Astrocyte of the cerebellum (primary cell): Measurements from ENCODE around the gene PDE4B.

Experiments used
- DNase-seq: peaks from one replicate; pipeline ENCODE4 v3.0.0-alpha.2; 2011; ENCODE audit warnings: low read depth
- H3K4me3 ChIP-seq: 2 replicates; pipeline ENCODE4 v1.5.1; 2011; ENCODE audit warnings: mild to moderate bottlenecking, low read depth, low read length, moderate library complexity
- CTCF ChIP-seq: IDR thresholded peaks from 2 replicates; pipeline ENCODE4 v1.5.1; 2012; ENCODE audit warnings: low read length, low read depth, moderate library complexity, mild to moderate bottlenecking; ENCODE audit errors: missing control alignments
- in situ Hi-C: cut with HindIII; loops from 2 replicates; pipeline ENCODE4 v1.10.0; 2017; ENCODE audit warnings: low sequenced_read_pairs

PDE4B gene

GRCh38 chr1:66346057-66346795 is 553.5 kb downstream of the PDE4B start:
- TF ChIP-seq CTCF, result no peak
- no peak for DNase-seq
- in situ Hi-C loops, result no loop called here
- H3K4me3 ChIP-seq, result no peak overlapping the region

DNA sequence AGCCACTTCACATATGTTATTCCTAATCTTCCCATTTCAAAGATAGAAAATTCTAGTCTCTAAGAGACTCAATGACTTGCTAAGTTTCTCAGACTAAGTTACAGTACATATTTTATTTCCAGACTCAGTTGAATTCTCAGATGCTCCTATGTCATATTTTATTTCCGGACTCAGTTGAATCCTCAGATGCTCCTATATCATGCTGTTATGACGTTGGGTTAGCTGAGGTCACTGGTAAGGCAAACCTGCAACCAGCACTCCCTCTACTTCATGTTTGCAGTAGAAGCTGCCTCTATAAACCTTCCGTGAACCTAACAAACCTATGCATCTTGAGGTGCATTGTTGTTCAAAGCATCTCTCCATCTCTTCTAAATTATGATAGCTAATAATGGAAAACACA is 554.2 kb downstream of the PDE4B start:
- DNase-seq, result no peak
- no peak for TF ChIP-seq CTCF
- in situ Hi-C loops, result no loop called here
- no peak overlapping the region for H3K4me3 ChIP-seq

DNA sequence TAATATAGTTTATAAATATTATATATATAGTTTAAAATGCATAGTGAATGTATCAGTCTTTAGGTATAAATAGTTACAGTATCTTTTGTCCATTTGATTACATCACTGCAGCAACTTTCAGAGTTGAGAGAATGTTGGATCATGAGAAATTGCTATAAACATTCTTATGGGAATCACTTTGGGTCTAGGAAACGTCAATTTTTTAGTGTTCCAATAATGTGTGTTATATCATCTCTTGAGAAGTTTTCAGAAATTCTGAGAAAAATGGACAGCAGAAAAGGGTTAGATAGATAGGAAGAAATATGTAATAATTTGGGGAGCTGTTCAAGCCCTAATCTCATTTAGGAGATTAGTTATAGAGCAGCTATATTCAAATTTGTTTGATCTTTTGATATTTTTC is 556.1 kb downstream of the PDE4B start:
- no peak for DNase-seq
- no peak overlapping the region for H3K4me3 ChIP-seq
- in situ Hi-C loops, result no loop called here
- TF ChIP-seq CTCF, result no peak

GRCh38 chr1:66349242-66349641 is 556.5 kb downstream of the PDE4B start:
- in situ Hi-C loops, result no loop called here
- H3K4me3 ChIP-seq, result no peak overlapping the region
- no peak for DNase-seq
- no peak for TF ChIP-seq CTCF

- TF ChIP-seq CTCF, result no peak
- DNase-seq, result no peak
- in situ Hi-C loops, result no loop called here
- H3K4me3 ChIP-seq, result no peak overlapping the region
Measured at GRCh38 chr1:66350001-66350547, 557.4 kb downstream of the PDE4B start.

DNA sequence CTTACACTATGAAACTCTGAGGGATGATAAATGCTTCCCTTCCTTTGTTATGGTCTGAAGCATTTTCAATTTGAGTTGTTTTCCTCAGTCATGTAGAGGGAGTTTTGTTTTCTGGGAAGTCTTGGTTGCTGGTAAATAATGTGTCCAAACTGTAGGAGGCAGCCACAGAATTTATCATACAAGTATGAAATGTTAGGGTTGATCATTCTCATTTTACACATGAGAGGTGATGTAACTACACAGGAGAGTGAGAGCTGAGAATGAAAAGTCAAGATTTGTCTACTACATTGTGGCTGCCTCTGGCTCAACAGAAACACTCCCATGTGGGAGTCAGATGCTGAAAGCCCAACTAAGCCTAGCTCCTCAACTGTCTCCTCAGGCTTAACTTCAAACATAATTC is 558.8 kb downstream of the PDE4B start:
- TF ChIP-seq CTCF, result no peak
- DNase-seq, result no peak
- no peak overlapping the region for H3K4me3 ChIP-seq
- in situ Hi-C loops, result no loop called here

DNA sequence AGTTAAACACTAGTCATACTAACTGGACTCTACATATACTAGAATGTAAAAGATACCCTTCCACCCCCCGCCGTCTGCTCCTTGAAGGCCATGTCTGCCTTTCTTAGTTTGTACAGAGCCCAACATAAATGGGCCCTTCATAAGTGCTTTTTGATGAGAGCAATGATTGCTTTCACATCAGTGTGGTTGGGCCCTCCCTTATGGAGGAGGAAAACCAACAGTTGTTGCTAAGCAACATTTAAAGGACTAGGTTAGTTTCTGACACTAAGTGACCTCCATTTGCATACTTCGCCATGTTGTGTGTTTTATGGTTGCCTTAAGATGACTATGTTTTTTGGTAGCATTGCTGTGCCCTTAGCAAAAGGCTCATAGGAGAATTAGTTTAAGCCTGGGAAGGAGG is 559.2 kb downstream of the PDE4B start:
- no peak for TF ChIP-seq CTCF
- in situ Hi-C loops, result no loop called here
- no peak overlapping the region for H3K4me3 ChIP-seq
- DNase-seq, result no peak
